CD14-positive monocyte (primary cell): ENCODE measurements around the gene AQP2. TPM values are rescaled to one million over a fixed set of nuclear protein-coding genes. Genes with fewer than 3 reads are reported as not detected.

ENCODE experiments used
- DNase-seq, 3 donors: peaks; one replicate each; pipeline ENCODE4 v3.0.0-alpha.2; 2011 to 2022
- H2AFZ ChIP-seq: 2 replicates; pipeline ENCODE4 v1.6.0; 2012; ENCODE audit warnings: mild to moderate bottlenecking, low read depth, low read length, inconsistent platforms; ENCODE audit not compliant: insufficient read depth, poor library complexity, severe bottlenecking
- H3K27ac ChIP-seq, 2 donors: 1 replicate in 1 of 2; 2 replicates in 1 of 2; pipeline ENCODE4 v1.5.1; 2012 to 2013; ENCODE audit warnings: low read length in 2 of 2, control low read depth in 1 of 2, inconsistent platforms in 1 of 2, low read depth in 1 of 2, mild to moderate bottlenecking in 1 of 2
- H3K27me3 ChIP-seq, 2 donors: one replicate each; pipeline versions ENCODE4 v1.6.0 to v1.6.1; 2011 to 2013; ENCODE audit warnings: low read length in 2 of 2; ENCODE audit not compliant: control insufficient read depth in 2 of 2, insufficient read depth in 2 of 2
- H3K36me3 ChIP-seq, 2 donors: replicated peaks in 1 of 2; 1 replicate in 1 of 2; 2 replicates in 1 of 2; pipeline versions ENCODE4 v1.5.1 to v1.6.1; 2012 to 2013; ENCODE audit warnings: low read length in 2 of 2, control low read depth in 1 of 2, inconsistent platforms in 1 of 2, mild to moderate bottlenecking in 1 of 2; ENCODE audit not compliant: insufficient read depth in 2 of 2, control insufficient read depth in 1 of 2
- H3K4me1 ChIP-seq, 2 donors: 1 replicate in 1 of 2; 2 replicates in 1 of 2; pipeline versions ENCODE4 v1.5.1 to v1.6.1; 2012 to 2013; ENCODE audit warnings: low read length in 2 of 2, control low read depth in 1 of 2, inconsistent platforms in 1 of 2, mild to moderate bottlenecking in 1 of 2, moderate library complexity in 1 of 2; ENCODE audit not compliant: insufficient read depth in 2 of 2, control insufficient read depth in 1 of 2
- H3K4me2 ChIP-seq: replicated peaks from 2 replicates; pipeline ENCODE3; 2012; ENCODE audit warnings: low read length, moderate library complexity, mild to moderate bottlenecking; ENCODE audit not compliant: poor library complexity, severe bottlenecking; ENCODE audit errors: extremely low read depth
- H3K4me3 ChIP-seq, 3 experiments: fragments of 200-600 bp in 1 of 3; sonication (generic) in 1 of 3; replicated peaks in 1 of 3; 1 replicate in 2 of 3; 2 replicates in 1 of 3; pipeline ENCODE4 v1.5.1; 2011 to 2013; ENCODE audit warnings: low read length in 3 of 3, mild to moderate bottlenecking in 3 of 3, control low read depth in 2 of 3, low read depth in 2 of 3, inconsistent platforms in 1 of 3, moderate library complexity in 1 of 3
- H3K79me2 ChIP-seq: 2 replicates; pipeline ENCODE4 v1.6.0; 2012; ENCODE audit warnings: mild to moderate bottlenecking, control low read depth, inconsistent platforms, low read length, moderate library complexity; ENCODE audit not compliant: insufficient read depth
- H3K9ac ChIP-seq: 2 replicates; pipeline ENCODE4 v1.6.0; 2017; ENCODE audit warnings: low read length, mild to moderate bottlenecking; ENCODE audit not compliant: insufficient read depth, poor library complexity, severe bottlenecking
- H3K9me3 ChIP-seq, 2 donors: replicated peaks in 1 of 2; 1 replicate in 1 of 2; 2 replicates in 1 of 2; pipeline versions ENCODE4 v1.5.1 to v1.6.1; 2012 to 2013; ENCODE audit warnings: low read length in 2 of 2, control low read depth in 1 of 2; ENCODE audit not compliant: control insufficient read depth in 1 of 2, insufficient read depth in 1 of 2
- H4K20me1 ChIP-seq: 2 replicates; pipeline ENCODE4 v1.6.0; 2012; ENCODE audit warnings: mild to moderate bottlenecking, low read length, control low read depth, moderate library complexity; ENCODE audit not compliant: insufficient read depth
- H3K27ac Mint-ChIP-seq, 7 donors: one replicate each; pipeline ENCODE4 v1.8.0; 2020; ENCODE audit warnings: mild to moderate bottlenecking in 7 of 7, mixed read lengths in 7 of 7, moderate library complexity in 6 of 7, inconsistent platforms in 2 of 7
- H3K27me3 Mint-ChIP-seq, 3 donors: one replicate each; pipeline ENCODE4 v1.8.0; 2021 to 2022; ENCODE audit warnings: low read depth in 3 of 3, mild to moderate bottlenecking in 3 of 3, mixed read lengths in 3 of 3, moderate library complexity in 3 of 3, inconsistent platforms in 1 of 3
- H3K36me3 Mint-ChIP-seq, 2 donors: one replicate each; pipeline ENCODE4 v1.8.0; 2020; ENCODE audit warnings: mixed read lengths in 2 of 2, inconsistent platforms in 1 of 2, mild to moderate bottlenecking in 1 of 2
- H3K4me1 Mint-ChIP-seq: one replicate; pipeline ENCODE4 v1.8.0; 2020; ENCODE audit warnings: mild to moderate bottlenecking, mixed read lengths
- H3K4me3 Mint-ChIP-seq, 2 donors: one replicate each; pipeline ENCODE4 v1.8.0; 2020; ENCODE audit warnings: mild to moderate bottlenecking in 2 of 2, mixed read lengths in 2 of 2, moderate library complexity in 1 of 2
- H3K9me3 Mint-ChIP-seq, 7 donors: one replicate each; pipeline ENCODE4 v1.8.0; 2020 to 2022; ENCODE audit warnings: mixed read lengths in 7 of 7, mild to moderate bottlenecking in 6 of 7, moderate library complexity in 6 of 7, inconsistent platforms in 2 of 7
- CTCF ChIP-seq: fragments of 200-600 bp; IDR thresholded peaks from one replicate; pipeline ENCODE4 v1.8.0; 2022; ENCODE audit warnings: antibody characterized with exemption, mild to moderate bottlenecking
- WGBS: methylation state at CpG from one replicate; pipeline ENCODE4 v1.1.5; 2013; ENCODE audit warnings: missing lambda C conversion rate; ENCODE audit not compliant: insufficient coverage; 5-methylcytosine and 5-hydroxymethylcytosine counted together
- intact Hi-C, 2 donors: fragments of 100-400 bp; cut with micrococcal nuclease; formaldehyde crosslinking; loops; one replicate each; pipeline versions ENCODE4 v1.15.0 to v1.15.1; 2023
- polyA plus RNA-seq, 3 donors: library from polyadenylated mRNA; depleted of rRNA in 1 of 3; unstranded in 2 of 3; stranded (reverse) in 1 of 3; fragments of 300-500 nt in 2 of 3; fragments of >200 nt in 1 of 3; fragmentation: Illumina TruSeq in 2 of 3; gene quantifications; 1 replicate in 2 of 3; 2 replicates in 1 of 3; pipeline ENCODE4 v1.2.3, GENCODE V29; 2012 to 2021

The AQP2 gene
- polyA plus RNA-seq, 3 donors, result not detected

- Mint-ChIP-seq H3K9me3 (peaks cover 0 to 1% (median 0%) of the 10 kb centered on the region in 7 donors), H3K27me3 (peaks cover 18 to 27% (median 25%) of the 10 kb centered on the region in 3 donors), H3K4me3 (no peak overlapping the region), H3K36me3 (no peaks in the 10 kb centered on the region), H3K27ac (no peak overlapping the region), H3K4me1 (peaks cover 15% of the 10 kb centered on the region)
- Histone ChIP-seq H3K4me1 (peaks cover 11 to 15% of the 10 kb centered on the region in 2 donors), H3K79me2 (no peaks in the 10 kb centered on the region), H3K4me2 (no peak overlapping the region), H3K27ac (no peak overlapping the region), H3K4me3 (no peak overlapping the region), H3K27me3 (no peaks in the 10 kb centered on the region), H2AFZ (no peak overlapping the region), H3K9ac (no peak overlapping the region), H3K36me3 (no peaks in the 10 kb centered on the region), H3K9me3 (no peaks in the 10 kb centered on the region), H4K20me1 (no peaks in the 10 kb centered on the region)
- intact Hi-C loops, result no loop called here
- WGBS, result 87% methylated on average over 6 of the region's 6 CpGs
- DNase-seq, result no peak
- no peak for TF ChIP-seq CTCF
Observed at GRCh38 chr12:49921936-49922335, 28.6 kb upstream of the AQP2 start.

- no peak for DNase-seq
- TF ChIP-seq CTCF, result no peak
- no peak overlapping the region for H2AFZ ChIP-seq
- 93% methylated on average over 11 of the region's 12 CpGs for WGBS
- H3K9me3 ChIP-seq, result no peaks in the 10 kb centered on the region
- Mint-ChIP-seq H3K27ac (no peak overlapping the region), H3K27me3 (peaks cover 17 to 28% (median 24%) of the 10 kb centered on the region in 3 donors), H3K4me1 (peaks cover 15% of the 10 kb centered on the region), H3K36me3 (no peaks in the 10 kb centered on the region), H3K4me3 (no peak overlapping the region), H3K9me3 (peaks cover 0 to 1% (median 0%) of the 10 kb centered on the region in 7 donors)
- no peaks in the 10 kb centered on the region for H3K27me3 ChIP-seq
- H3K9ac ChIP-seq, result no peak overlapping the region
- no peaks in the 10 kb centered on the region for H3K79me2 ChIP-seq
- peaks cover 11 to 15% of the 10 kb centered on the region in 2 donors for H3K4me1 ChIP-seq
- H3K4me3 ChIP-seq, result no peak overlapping the region
- no peaks in the 10 kb centered on the region for H4K20me1 ChIP-seq
- no peak overlapping the region for H3K4me2 ChIP-seq
- no peaks in the 10 kb centered on the region for H3K36me3 ChIP-seq
- no peak overlapping the region for H3K27ac ChIP-seq
- intact Hi-C loops, result no loop called here
Observed at GRCh38 chr12:49922349-49923034, 28.0 kb upstream of the AQP2 start.
